Iris pigment epithelial cell (primary cell): ENCODE data around the gene MXD3.
A peak's percentile ranks its signal among the peaks of the same experiment; 100 is the strongest.
"Not testable (repeated sequence)": the region's sequence is repeated elsewhere in the genome, so short reads cannot be mapped to it uniquely, and the experiment has no call there.

Experiments
- DNase-seq: peaks from one replicate; pipeline ENCODE4 v3.0.0-alpha.2; 2011; ENCODE audit warnings: low read depth

The MXD3 gene

GRCh38 chr5:177319913-177320588 is 8.4 kb upstream of the MXD3 start:
- DNase-seq = no peak

- DNase-seq = peak; percentile 82
Observed at GRCh38 chr5:177317959-177318377, 6.3 kb upstream of the MXD3 start.

GRCh38 chr5:177316005-177316404 is 4.3 kb upstream of the MXD3 start:
- DNase-seq = no peak

GRCh38 chr5:177315411-177315810 is 3.7 kb upstream of the MXD3 start:
- DNase-seq = no peak

- no peak for DNase-seq
Observed at GRCh38 chr5:177314376-177315342, 3.0 kb upstream of the MXD3 start.

GRCh38 chr5:177313561-177314259 is 2.0 kb upstream of the MXD3 start:
- DNase-seq = no peak

- no peak for DNase-seq
Observed at GRCh38 chr5:177312649-177313181, 1.0 kb upstream of the MXD3 start.

GRCh38 chr5:177311392-177311722 is 341 bp downstream of the MXD3 start:
- no peak for DNase-seq

GRCh38 chr5:177310757-177311391 is 824 bp downstream of the MXD3 start:
- no peak for DNase-seq

- DNase-seq = no peak
Observed at GRCh38 chr5:177310332-177310731, 1.4 kb downstream of the MXD3 start.

GRCh38 chr5:177309351-177310191 is 2.1 kb downstream of the MXD3 start:
- peak; percentile 70 for DNase-seq

- no peak for DNase-seq
Observed at GRCh38 chr5:177308740-177309139, 3.0 kb downstream of the MXD3 start.

- DNase-seq = no peak
Observed at GRCh38 chr5:177307544-177308363, 3.9 kb downstream of the MXD3 start.

GRCh38 chr5:177306674-177307543 is 4.8 kb downstream of the MXD3 start:
- DNase-seq = peak; percentile 90

GRCh38 chr5:177306103-177306640 is 5.5 kb downstream of the MXD3 start:
- not testable (repeated sequence) for DNase-seq

- DNase-seq = no peak
Observed at GRCh38 chr5:177304392-177305119, 7.1 kb downstream of the MXD3 start.

GRCh38 chr5:177303925-177304391 is 7.7 kb downstream of the MXD3 start:
- DNase-seq = no peak
